Measurements from ENCODE around the gene DLX6. TPM values are rescaled to one million over a fixed set of nuclear protein-coding genes. Genes with fewer than 3 reads are reported as not detected.

DLX6 gene
- total and polyA plus RNA-seq, 8 donors, result 0.16 TPM; not detected in 7

DNA sequence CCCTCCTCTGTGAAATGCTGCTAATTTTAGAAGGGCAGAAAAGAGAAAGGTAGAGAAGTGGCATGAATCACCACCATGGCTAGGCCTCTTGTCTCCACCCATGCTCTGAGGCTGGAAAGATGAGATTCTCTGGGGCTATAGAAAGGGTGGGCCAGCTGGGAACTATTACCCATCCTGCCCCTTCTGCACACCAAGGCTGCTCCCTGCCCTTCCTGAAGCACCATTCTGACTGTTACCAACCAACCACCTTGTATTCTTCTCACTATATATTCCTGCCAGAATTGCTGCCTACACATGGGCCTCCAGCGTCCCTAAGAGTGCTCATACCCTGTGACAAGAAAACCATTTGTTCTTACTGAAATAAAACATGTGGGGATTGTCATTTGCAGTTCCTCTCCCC is 11.4 kb upstream of the DLX6 start:
- Histone ChIP-seq H3K4me3 (no peak overlapping the region), H3K27me3 (peaks cover 13 to 67% (median 32%) of the 10 kb centered on the region in 4 donors), H3K36me3 (no peaks in the 10 kb centered on the region), H3K9me3 (no peaks in the 10 kb centered on the region), H3K27ac (no peak overlapping the region), H3K4me1 (no peaks in the 10 kb centered on the region)
- ATAC-seq (no peak), DNase-seq (no peak), FAIRE-seq (no peak)
- TF ChIP-seq, protein P1, sequence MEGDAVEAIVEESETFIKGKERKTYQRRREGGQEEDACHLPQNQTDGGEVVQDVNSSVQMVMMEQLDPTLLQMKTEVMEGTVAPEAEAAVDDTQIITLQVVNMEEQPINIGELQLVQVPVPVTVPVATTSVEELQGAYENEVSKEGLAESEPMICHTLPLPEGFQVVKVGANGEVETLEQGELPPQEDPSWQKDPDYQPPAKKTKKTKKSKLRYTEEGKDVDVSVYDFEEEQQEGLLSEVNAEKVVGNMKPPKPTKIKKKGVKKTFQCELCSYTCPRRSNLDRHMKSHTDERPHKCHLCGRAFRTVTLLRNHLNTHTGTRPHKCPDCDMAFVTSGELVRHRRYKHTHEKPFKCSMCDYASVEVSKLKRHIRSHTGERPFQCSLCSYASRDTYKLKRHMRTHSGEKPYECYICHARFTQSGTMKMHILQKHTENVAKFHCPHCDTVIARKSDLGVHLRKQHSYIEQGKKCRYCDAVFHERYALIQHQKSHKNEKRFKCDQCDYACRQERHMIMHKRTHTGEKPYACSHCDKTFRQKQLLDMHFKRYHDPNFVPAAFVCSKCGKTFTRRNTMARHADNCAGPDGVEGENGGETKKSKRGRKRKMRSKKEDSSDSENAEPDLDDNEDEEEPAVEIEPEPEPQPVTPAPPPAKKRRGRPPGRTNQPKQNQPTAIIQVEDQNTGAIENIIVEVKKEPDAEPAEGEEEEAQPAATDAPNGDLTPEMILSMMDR (IDR thresholded peaks at IDR 0.05), result no peak
- intact Hi-C loops (cut with DNase I), result no loop called here
- 47 to 63% methylated on average over 1 of the region's 1 CpG for WGBS, 2 donors

DNA sequence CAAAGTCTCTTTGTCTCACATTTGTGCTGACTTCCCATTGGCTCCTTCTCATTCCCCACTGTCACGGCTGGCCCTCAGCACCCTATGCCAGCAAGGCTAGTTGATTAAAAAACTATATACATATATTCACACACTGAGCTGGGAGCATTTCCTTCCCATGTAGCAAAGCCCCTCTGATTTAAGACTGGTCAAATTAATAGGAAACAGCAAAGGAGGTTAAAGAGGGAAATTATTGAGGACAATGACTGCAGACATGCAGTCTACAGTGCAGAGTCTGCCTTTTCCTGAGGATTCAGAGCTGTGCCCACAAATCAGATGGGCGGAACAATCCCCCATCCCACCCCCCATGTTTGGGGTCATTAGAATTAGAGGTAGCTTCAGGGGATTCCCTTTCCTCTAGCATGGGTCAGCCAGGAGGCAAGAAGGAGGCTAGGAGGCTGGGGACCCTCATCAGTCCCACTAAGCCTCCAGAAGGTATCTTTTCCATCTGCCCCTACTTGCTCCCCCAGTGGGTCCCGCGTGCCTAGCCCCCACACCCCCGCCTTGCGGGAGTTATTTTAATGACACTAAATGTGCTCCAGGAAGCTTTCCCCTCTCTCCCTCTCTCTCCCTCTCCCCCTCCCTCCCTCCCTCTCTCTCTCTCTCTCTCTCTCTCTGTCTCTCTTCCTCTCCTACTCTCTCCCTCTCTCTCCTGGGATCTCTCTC is 9.8 kb upstream of the DLX6 start:
- Histone ChIP-seq H3K4me3 (no peak overlapping the region), H3K36me3 (no peaks in the 10 kb centered on the region), H3K9me3 (no peaks in the 10 kb centered on the region), H3K4me1 (no peaks in the 10 kb centered on the region), H3K27me3 (peaks cover 15 to 76% (median 31%) of the 10 kb centered on the region in 4 donors), H3K27ac (no peak overlapping the region)
- ATAC-seq (no peak), DNase-seq (no peak), FAIRE-seq (no peak)
- WGBS, 2 donors, result 9 to 10% methylated on average over 6 of the region's 6 CpGs
- intact Hi-C loops (cut with DNase I), result no loop called here
- TF ChIP-seq, protein P1 (IDR thresholded peaks at IDR 0.05), result no peak

DNA sequence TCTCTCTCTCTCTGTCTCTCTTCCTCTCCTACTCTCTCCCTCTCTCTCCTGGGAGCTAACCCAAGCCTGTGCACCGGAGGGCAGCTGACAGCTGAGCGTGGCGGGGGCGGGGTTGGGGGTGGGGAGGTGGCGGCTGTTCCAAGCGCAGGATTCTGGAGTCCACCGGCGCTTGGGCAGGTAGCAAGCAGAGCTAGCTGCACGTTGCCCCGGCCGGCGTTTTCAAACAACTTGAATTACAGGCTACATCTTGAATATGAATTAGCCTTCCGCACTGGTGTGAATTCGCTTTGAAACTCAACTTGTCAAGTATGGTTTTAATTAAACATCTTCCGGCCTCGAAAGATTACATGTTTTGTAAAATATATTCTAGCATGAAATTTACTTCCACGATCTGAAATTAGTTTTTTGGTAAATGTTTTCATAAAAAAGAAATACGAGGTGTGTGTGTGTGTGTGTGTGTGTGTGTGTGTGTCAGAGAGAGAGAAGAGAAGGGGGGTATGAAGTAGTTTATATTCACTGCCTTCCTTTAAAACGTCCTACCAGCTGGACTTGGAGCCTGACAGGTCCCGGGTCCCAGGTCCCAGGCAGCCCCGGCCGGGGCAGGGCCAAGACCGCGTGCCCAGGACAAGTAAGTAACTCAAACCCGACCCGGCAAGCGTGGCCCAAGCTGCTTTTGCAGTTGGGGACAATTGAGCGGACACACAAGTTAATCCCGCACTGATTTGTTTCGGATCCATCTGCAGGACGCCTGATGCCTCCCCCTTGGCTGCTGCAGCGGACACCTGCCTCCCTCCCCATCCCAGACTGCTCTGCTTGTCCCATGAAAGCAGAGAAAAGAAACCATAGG is 9.0 kb upstream of the DLX6 start:
- Histone ChIP-seq H3K36me3 (no peaks in the 10 kb centered on the region), H3K9me3 (no peaks in the 10 kb centered on the region), H3K4me3 (no peak overlapping the region), H3K4me1 (no peaks in the 10 kb centered on the region), H3K27ac (no peak overlapping the region), H3K27me3 (peaks cover 15 to 76% (median 28%) of the 10 kb centered on the region in 4 donors)
- no peak for DNase-seq
- WGBS, 2 donors, result 5% methylated on average over 32 of the region's 32 CpGs
- ATAC-seq, result no peak
- FAIRE-seq, result no peak
- TF ChIP-seq, protein P1 (IDR thresholded peaks at IDR 0.05), result no peak
- intact Hi-C loops (cut with DNase I), result no loop called here

DNA sequence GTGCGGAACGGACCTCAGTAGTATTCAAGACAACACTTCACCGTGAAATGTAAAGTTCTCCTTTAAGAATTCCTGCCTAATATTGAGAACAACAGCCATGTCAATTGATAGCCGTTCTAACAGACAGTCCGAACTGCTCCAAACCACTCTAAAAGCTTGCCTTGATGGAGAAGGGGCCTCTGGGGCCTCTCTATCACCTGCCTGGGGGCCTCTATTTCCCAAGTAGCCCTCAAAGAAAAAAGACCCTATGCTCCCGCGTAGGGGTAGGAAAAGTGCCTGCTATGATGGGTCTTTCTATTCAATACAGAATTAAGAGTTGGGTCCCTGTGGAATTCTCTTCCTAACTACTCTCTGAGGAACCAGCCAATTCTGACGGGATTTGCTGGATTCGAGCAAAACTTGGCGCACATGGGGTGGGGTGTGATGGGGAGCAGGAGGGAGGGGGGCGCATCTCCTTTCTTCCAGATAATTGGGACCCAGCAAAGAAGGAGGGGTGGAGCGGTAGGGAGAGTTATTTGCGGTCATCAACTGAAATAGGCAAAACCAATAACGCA is 8.3 kb upstream of the DLX6 start:
- FAIRE-seq (no peak), DNase-seq (no peak), ATAC-seq (no peak)
- WGBS, 2 donors, result 6 to 7% methylated on average over 14 of the region's 14 CpGs
- Histone ChIP-seq H3K9me3 (no peaks in the 10 kb centered on the region), H3K4me1 (no peaks in the 10 kb centered on the region), H3K27ac (no peak overlapping the region), H3K36me3 (no peaks in the 10 kb centered on the region), H3K27me3 (peaks cover 12 to 77% (median 26%) of the 10 kb centered on the region in 4 donors), H3K4me3 (no peak overlapping the region)
- intact Hi-C loops (cut with DNase I), result no loop called here
- TF ChIP-seq, protein P1 (IDR thresholded peaks at IDR 0.05), result no peak

All from pancreas (tissue), 10 donors.